Measurements from ENCODE around the gene MSMP. TPM values are rescaled to one million over a fixed set of nuclear protein-coding genes. Genes with fewer than 3 reads are reported as not detected.

The MSMP gene
- total RNA-seq, 1 experiment from 2014 or later = not detected

- in situ Hi-C loops (cut with HindIII; ENCODE audit: low pct_unique_long_range_greater_than_20kb, low sequenced_read_pairs) = no loop called here
- DNase-seq (ENCODE audit: low read depth) = no peak
These were observed 4.4 kb downstream of the MSMP start for GRCh38 chr9:35749515-35750255.

- DNase-seq (ENCODE audit: low read depth) = peak; percentile 70
These were observed 5.1 kb downstream of the MSMP start, which contains the start of the genes GBA2 and RGP1 for GRCh38 chr9:35748858-35749514. Gene GBA2, minus strand, starts transcription at chr9:35749228. Its CDS starts 524 bp downstream, at chr9:35748704. Gene RGP1, plus strand, starts transcription at chr9:35749287. Its CDS starts 469 bp downstream, at chr9:35749756.

GRCh38 chr9:35748242-35748857, 5.7 kb downstream of the MSMP start:
- in situ Hi-C loops (cut with HindIII; ENCODE audit: low pct_unique_long_range_greater_than_20kb, low sequenced_read_pairs) = no loop called here
- DNase-seq (ENCODE audit: low read depth) = no peak

More at GRCh38 chr9:35748858-35749514, 5.1 kb downstream of the MSMP start, which contains the start of the genes GBA2 and RGP1:
- in situ Hi-C loops (cut with HindIII; ENCODE audit: low pct_unique_long_range_greater_than_20kb, low sequenced_read_pairs) = no loop called here

- no peak for DNase-seq (ENCODE audit: low read depth)
These were observed 7.5 kb downstream of the MSMP start for GRCh38 chr9:35746583-35746982.

GRCh38 chr9:35745569-35745968, 8.5 kb downstream of the MSMP start:
- DNase-seq (ENCODE audit: low read depth) = no peak
- in situ Hi-C loops (cut with HindIII; ENCODE audit: low pct_unique_long_range_greater_than_20kb, low sequenced_read_pairs) = no loop called here

More at GRCh38 chr9:35746583-35746982, 7.5 kb downstream of the MSMP start:
- in situ Hi-C loops (cut with HindIII; ENCODE audit: low pct_unique_long_range_greater_than_20kb, low sequenced_read_pairs) = no loop called here

GRCh38 chr9:35743880-35744518, 10.1 kb downstream of the MSMP start:
- in situ Hi-C loops (cut with HindIII; ENCODE audit: low pct_unique_long_range_greater_than_20kb, low sequenced_read_pairs) = no loop called here

GRCh38 chr9:35743452-35743851, 10.6 kb downstream of the MSMP start:
- no peak for DNase-seq (ENCODE audit: low read depth)
- in situ Hi-C loops (cut with HindIII; ENCODE audit: low pct_unique_long_range_greater_than_20kb, low sequenced_read_pairs) = no loop called here

More at GRCh38 chr9:35743880-35744518, 10.1 kb downstream of the MSMP start:
- no peak for DNase-seq (ENCODE audit: low read depth)

GRCh38 chr9:35741740-35742139, 12.3 kb downstream of the MSMP start:
- DNase-seq (ENCODE audit: low read depth) = no peak
- in situ Hi-C loops (cut with HindIII; ENCODE audit: low pct_unique_long_range_greater_than_20kb, low sequenced_read_pairs) = no loop called here

- in situ Hi-C loops (cut with HindIII; ENCODE audit: low pct_unique_long_range_greater_than_20kb, low sequenced_read_pairs) = no loop called here
- no peak for DNase-seq (ENCODE audit: low read depth)
These were observed 13.8 kb downstream of the MSMP start for GRCh38 chr9:35740243-35740642.

GRCh38 chr9:35738924-35739323, 15.2 kb downstream of the MSMP start:
- in situ Hi-C loops (cut with HindIII; ENCODE audit: low pct_unique_long_range_greater_than_20kb, low sequenced_read_pairs) = no loop called here
- no peak for DNase-seq (ENCODE audit: low read depth)

GRCh38 chr9:35738186-35738585, 15.9 kb downstream of the MSMP start:
- DNase-seq (ENCODE audit: low read depth) = no peak
- in situ Hi-C loops (cut with HindIII; ENCODE audit: low pct_unique_long_range_greater_than_20kb, low sequenced_read_pairs) = no loop called here

GRCh38 chr9:35737143-35737542, 16.9 kb downstream of the MSMP start:
- DNase-seq (ENCODE audit: low read depth) = no peak
- in situ Hi-C loops (cut with HindIII; ENCODE audit: low pct_unique_long_range_greater_than_20kb, low sequenced_read_pairs) = no loop called here

GRCh38 chr9:35736201-35736633, 17.9 kb downstream of the MSMP start:
- DNase-seq (ENCODE audit: low read depth) = peak; percentile 63
- in situ Hi-C loops (cut with HindIII; ENCODE audit: low pct_unique_long_range_greater_than_20kb, low sequenced_read_pairs) = no loop called here

- in situ Hi-C loops (cut with HindIII; ENCODE audit: low pct_unique_long_range_greater_than_20kb, low sequenced_read_pairs) = no loop called here
These were observed 20.0 kb downstream of the MSMP start for GRCh38 chr9:35734096-35734495.

GRCh38 chr9:35732800-35733541, 21.1 kb downstream of the MSMP start:
- in situ Hi-C loops (cut with HindIII; ENCODE audit: low pct_unique_long_range_greater_than_20kb, low sequenced_read_pairs) = no loop called here

More at GRCh38 chr9:35734096-35734495, 20.0 kb downstream of the MSMP start:
- DNase-seq (ENCODE audit: low read depth) = no peak

GRCh38 chr9:35732185-35732799, 21.8 kb downstream of the MSMP start, which contains the start of the genes CREB3 and TLN1:
Gene CREB3, plus strand, starts transcription at chr9:35732666. Its CDS starts 107 bp downstream, at chr9:35732773.
Gene TLN1, minus strand, starts transcription at chr9:35732195. Its CDS starts 6,501 bp downstream, at chr9:35725694.
- DNase-seq (ENCODE audit: low read depth) = peak; percentile 99
- in situ Hi-C loops (cut with HindIII; ENCODE audit: low pct_unique_long_range_greater_than_20kb, low sequenced_read_pairs) = no loop called here

More at GRCh38 chr9:35732800-35733541, 21.1 kb downstream of the MSMP start:
- DNase-seq (ENCODE audit: low read depth) = peak; percentile 59
